Thymus (tissue), 11 donors: Measurements from ENCODE around the gene HSD17B12. TPM values are rescaled to one million over a fixed set of nuclear protein-coding genes. Genes with fewer than 3 reads are reported as not detected.

Experiments used
- DNase-seq, 9 donors: peaks; one replicate each; pipeline ENCODE4 v3.0.0-alpha.2; 2013; ENCODE audit warnings: low spot score in 9 of 9, low read depth in 6 of 9, missing footprints in 1 of 9
- H3K27ac ChIP-seq, 2 donors: one replicate each; pipeline ENCODE4 v1.5.1; 2013; ENCODE audit warnings: control low read depth in 1 of 2, low read depth in 1 of 2, low read length in 1 of 2, mild to moderate bottlenecking in 1 of 2, moderate library complexity in 1 of 2
- H3K27me3 ChIP-seq, 2 donors: one replicate each; pipeline ENCODE4 v1.5.1; 2013; ENCODE audit warnings: low read length in 1 of 2; ENCODE audit not compliant: control insufficient read depth in 2 of 2, insufficient read depth in 1 of 2
- H3K36me3 ChIP-seq, 2 donors: one replicate each; pipeline ENCODE4 v1.5.1; 2013; ENCODE audit warnings: low read length in 1 of 2, mild to moderate bottlenecking in 1 of 2, moderate library complexity in 1 of 2; ENCODE audit not compliant: control insufficient read depth in 2 of 2, insufficient read depth in 2 of 2
- H3K4me1 ChIP-seq, 2 donors: one replicate each; pipeline ENCODE4 v1.5.1; 2013; ENCODE audit warnings: low read length in 2 of 2; ENCODE audit not compliant: control insufficient read depth in 2 of 2, insufficient read depth in 2 of 2
- H3K4me3 ChIP-seq, 2 donors: one replicate each; pipeline ENCODE4 v1.5.1; 2013; ENCODE audit warnings: low read length in 2 of 2, control low read depth in 1 of 2, mild to moderate bottlenecking in 1 of 2
- H3K9me3 ChIP-seq, 2 donors: one replicate each; pipeline ENCODE4 v1.5.1; 2013; ENCODE audit warnings: low read length in 1 of 2, mild to moderate bottlenecking in 1 of 2; ENCODE audit not compliant: control insufficient read depth in 2 of 2, insufficient read depth in 1 of 2
- WGBS: extraction: QIAGEN DNeasy Blood & Tissue Kit; methylation state at CpG from one replicate; pipeline ENCODE4 v1.1.7; 2013; 5-methylcytosine and 5-hydroxymethylcytosine counted together
- polyA plus RNA-seq: library from polyadenylated mRNA; stranded (reverse); fragments of 200-250 nt; gene quantifications from one replicate; pipeline ENCODE4 v1.2.3, GENCODE V29; 2013
- total RNA-seq: library from RNA; stranded (reverse); fragments of 120-200 nt; gene quantifications from one replicate; pipeline ENCODE4 v1.2.4, GENCODE V29; 2013
- donor health status: healthy.

HSD17B12 gene
- total and polyA plus RNA-seq, 2 donors: 18.8 to 32.1 TPM

DNA sequence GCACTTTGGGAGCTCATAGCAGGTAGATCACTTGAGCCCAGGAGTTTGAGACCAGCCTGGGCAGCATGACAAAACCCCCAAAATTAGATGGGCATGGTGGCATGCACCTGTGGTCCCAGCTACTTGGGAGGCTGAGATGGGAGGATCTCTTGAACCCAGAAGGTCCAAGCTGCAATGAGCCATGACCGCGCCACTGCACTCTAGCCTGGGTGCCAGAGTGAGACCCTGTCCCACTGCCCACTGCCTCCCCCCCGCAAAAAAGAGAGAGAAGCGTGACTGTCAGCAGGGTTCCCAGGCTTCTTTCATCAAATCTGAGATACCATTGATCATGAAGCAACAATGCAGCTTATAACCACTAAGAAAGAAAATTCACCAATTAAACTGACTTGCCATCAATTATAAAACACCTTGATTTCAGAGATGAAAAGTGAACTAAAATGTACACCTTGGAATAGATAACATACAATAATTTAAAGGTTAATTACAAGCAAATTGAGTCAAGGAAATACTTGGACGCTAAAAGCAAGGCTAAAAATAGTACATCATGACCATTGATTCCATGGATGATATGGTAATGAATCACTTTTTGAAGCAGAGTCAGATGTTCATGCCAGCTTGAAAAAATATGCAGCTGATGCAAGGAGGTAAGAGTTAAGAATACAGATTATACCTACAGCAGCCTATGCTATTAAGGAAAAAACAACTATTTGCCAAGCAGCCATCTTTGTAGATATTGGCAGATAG, 109.3 kb downstream of the HSD17B12 start:
- H3K4me3 ChIP-seq: no peak overlapping the region
- no peaks in the 10 kb centered on the region for H3K36me3 ChIP-seq
- H3K4me1 ChIP-seq: peaks cover 0 to 3% of the 10 kb centered on the region in 2 donors
- no peaks in the 10 kb centered on the region for H3K9me3 ChIP-seq
- DNase-seq: no peak
- 95% methylated on average over 5 of the region's 5 CpGs for WGBS
- H3K27me3 ChIP-seq: no peaks in the 10 kb centered on the region
- no peak overlapping the region for H3K27ac ChIP-seq

DNA sequence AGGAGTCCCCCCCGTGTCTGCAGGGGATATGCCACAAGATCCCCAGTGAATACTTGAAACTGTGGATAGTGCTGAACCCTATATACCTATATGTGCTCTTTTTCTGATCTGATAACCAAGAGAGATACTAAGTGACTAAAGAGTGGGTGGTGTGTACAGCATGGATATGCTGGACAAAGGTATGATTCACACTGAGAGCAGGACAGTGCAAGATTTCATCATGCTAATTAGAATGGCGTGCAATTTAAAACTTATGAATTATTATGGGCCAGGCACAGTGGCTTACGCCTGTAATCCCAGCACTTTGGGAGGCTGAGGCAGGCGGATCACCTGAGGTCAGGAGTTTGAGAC, 109.9 kb downstream of the HSD17B12 start:
- Histone ChIP-seq H3K9me3 (no peaks in the 10 kb centered on the region), H3K27ac (no peak overlapping the region), H3K4me3 (no peak overlapping the region), H3K36me3 (no peaks in the 10 kb centered on the region), H3K4me1 (peaks cover 0 to 3% of the 10 kb centered on the region in 2 donors), H3K27me3 (no peaks in the 10 kb centered on the region)
- WGBS: 97% methylated on average over 4 of the region's 4 CpGs
- no peak for DNase-seq

DNA sequence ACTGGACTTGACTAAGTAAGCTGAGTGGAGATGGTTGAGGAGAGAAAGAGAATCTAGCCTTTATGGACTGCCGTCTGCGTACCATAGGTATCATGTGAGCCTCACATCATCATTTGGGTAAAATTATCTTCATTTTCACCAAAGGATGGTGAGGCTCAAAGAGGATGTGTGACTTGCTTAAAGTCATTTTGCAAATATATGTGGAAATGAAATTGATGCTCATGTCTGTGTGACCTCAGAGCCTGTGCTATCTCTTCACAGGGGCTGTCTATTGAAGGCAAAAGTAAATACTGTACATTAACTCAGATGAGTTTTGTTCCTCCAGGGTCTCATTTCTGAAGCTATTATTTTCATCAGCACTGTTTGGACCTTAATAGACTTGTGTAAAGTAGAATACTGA, 116.8 kb downstream of the HSD17B12 start:
- Histone ChIP-seq H3K27me3 (no peaks in the 10 kb centered on the region), H3K27ac (no peak overlapping the region), H3K4me1 (no peaks in the 10 kb centered on the region), H3K4me3 (no peak overlapping the region), H3K36me3 (no peaks in the 10 kb centered on the region), H3K9me3 (no peaks in the 10 kb centered on the region)
- no peak for DNase-seq
- 97% methylated on average over 2 of the region's 2 CpGs for WGBS

DNA sequence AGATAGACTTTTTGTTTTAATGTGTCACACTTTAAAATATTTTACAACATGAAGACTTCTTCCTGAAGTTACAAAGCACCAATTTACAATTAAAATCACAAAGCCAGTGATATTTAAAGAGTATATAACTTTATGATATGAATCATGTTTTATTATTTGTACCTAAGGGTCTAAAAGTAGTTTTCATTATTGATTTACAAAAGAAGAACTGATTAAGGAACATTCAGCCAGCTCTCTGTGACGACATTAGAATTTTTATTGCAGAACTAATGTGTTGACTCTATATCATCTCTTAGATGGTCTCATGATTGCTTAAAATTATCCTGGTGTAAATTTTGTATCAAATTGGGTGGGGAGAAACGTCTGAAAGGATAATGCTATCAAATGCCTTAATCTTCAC, 117.3 kb downstream of the HSD17B12 start:
- no peak overlapping the region for H3K4me3 ChIP-seq
- no peak overlapping the region for H3K27ac ChIP-seq
- H3K4me1 ChIP-seq: no peaks in the 10 kb centered on the region
- no peaks in the 10 kb centered on the region for H3K9me3 ChIP-seq
- DNase-seq: no peak
- H3K36me3 ChIP-seq: no peaks in the 10 kb centered on the region
- WGBS: 98% methylated on average over 2 of the region's 2 CpGs
- no peaks in the 10 kb centered on the region for H3K27me3 ChIP-seq

DNA sequence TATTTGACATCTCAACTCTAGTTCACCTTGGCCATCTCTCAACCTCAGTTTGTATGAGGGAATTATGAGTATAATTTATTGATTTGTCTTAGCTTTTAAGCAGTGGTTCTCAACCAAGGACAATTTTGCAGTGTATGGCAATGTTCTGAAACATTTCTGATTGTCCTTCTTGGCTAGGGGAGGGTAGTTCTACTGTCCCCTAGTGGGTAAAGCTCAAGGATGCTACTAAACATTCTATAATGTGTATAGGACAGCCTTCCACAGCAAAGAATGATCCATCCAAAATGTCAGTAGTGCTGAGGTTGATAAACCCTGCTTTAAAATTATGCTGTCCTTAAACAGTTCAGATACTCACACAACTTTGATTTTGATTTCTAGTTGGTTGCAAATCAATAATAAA, 122.0 kb downstream of the HSD17B12 start:
- no peaks in the 10 kb centered on the region for H3K9me3 ChIP-seq
- H3K27ac ChIP-seq: no peak overlapping the region
- no peaks in the 10 kb centered on the region for H3K4me1 ChIP-seq
- H3K27me3 ChIP-seq: no peaks in the 10 kb centered on the region
- H3K4me3 ChIP-seq: no peak overlapping the region
- H3K36me3 ChIP-seq: peaks cover 0 to 5% of the 10 kb centered on the region in 2 donors
- no peak for DNase-seq

DNA sequence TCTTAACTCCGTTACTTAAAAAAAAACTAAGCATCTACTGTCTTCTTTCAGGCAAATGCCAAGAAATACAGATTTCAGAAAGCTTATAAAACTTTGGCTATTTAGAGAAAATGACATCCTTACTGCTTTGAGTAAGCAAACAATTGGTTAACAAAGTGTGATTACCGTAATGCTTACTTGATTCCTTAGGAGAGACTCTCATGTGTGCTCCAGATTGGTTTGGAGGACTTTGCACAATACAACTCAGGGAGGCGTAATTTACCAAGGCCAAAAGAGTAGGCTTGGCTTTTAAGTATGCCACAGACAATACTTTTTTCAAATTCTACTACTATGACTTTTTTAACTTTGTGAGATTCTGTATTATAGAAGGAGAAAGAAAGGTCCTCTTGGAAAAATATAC, 123.2 kb downstream of the HSD17B12 start:
- WGBS: 83% methylated on average over 3 of the region's 3 CpGs
- DNase-seq: no peak
- no peaks in the 10 kb centered on the region for H3K27me3 ChIP-seq
- H3K4me1 ChIP-seq: no peaks in the 10 kb centered on the region
- H3K9me3 ChIP-seq: no peaks in the 10 kb centered on the region
- H3K27ac ChIP-seq: no peak overlapping the region
- H3K4me3 ChIP-seq: no peak overlapping the region
- H3K36me3 ChIP-seq: peaks cover 0 to 5% of the 10 kb centered on the region in 2 donors

DNA sequence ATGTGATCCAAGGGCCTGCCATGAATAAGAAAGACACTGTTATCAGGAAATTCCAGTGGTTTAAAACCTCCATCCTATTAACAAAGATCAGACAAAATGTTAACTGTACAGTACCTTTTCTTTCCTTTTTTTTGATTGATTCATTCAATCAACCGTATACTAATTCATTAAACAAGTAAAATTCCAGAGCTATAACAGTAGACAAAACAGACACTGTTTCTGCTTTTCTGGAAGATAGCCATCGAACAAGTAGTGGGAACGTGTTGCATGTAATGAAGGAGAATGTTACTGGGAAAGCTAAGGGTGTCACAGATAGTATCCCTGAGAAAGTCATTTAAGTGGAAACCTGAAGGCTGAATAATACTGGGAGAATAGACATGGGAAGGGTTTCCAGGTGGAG, 126.4 kb downstream of the HSD17B12 start:
- Histone ChIP-seq H3K27me3 (no peaks in the 10 kb centered on the region), H3K4me1 (no peaks in the 10 kb centered on the region), H3K9me3 (no peaks in the 10 kb centered on the region), H3K27ac (no peak overlapping the region), H3K4me3 (no peak overlapping the region), H3K36me3 (peaks cover 0 to 5% of the 10 kb centered on the region in 2 donors)
- over 99% methylated on average over 3 of the region's 3 CpGs for WGBS
- DNase-seq: no peak

DNA sequence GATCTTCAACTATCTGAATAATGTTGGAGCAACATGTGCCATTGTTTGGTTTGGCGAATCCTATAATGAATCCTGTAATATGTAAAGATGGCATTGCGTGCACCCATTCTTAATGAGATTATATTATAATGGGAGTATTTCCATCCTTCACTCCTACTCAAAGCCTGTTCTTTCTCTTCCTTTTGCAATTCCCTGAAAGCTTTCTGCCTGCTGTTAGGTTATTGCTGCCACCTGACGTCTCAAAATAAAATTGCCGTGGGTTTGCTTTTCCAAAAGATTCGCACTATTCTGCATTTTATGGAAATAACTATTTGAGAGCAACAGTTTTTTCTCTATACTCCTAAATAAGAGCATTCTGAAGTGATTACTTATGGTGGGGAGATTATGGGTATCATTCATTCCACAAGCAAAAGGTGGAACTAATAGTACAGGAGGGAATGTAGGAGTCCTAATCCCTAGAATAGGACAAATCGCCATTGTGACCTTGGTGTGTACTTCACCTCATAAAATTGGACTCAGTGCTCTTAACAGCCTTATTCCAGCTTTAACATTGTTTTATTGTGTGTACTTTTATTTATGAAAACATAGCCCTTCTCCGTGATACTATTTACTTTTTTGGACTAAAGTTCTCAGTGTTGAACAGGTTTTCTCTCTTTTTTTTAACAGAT, 130.5 kb downstream of the HSD17B12 start:
- H3K27me3 ChIP-seq: no peaks in the 10 kb centered on the region
- 98% methylated on average over 7 of the region's 7 CpGs for WGBS
- peaks cover 0 to under 1% of the 10 kb centered on the region in 2 donors for H3K36me3 ChIP-seq
- no peak for DNase-seq
- H3K4me1 ChIP-seq: no peaks in the 10 kb centered on the region
- no peak overlapping the region for H3K27ac ChIP-seq
- H3K4me3 ChIP-seq: no peak overlapping the region
- H3K9me3 ChIP-seq: no peaks in the 10 kb centered on the region

DNA sequence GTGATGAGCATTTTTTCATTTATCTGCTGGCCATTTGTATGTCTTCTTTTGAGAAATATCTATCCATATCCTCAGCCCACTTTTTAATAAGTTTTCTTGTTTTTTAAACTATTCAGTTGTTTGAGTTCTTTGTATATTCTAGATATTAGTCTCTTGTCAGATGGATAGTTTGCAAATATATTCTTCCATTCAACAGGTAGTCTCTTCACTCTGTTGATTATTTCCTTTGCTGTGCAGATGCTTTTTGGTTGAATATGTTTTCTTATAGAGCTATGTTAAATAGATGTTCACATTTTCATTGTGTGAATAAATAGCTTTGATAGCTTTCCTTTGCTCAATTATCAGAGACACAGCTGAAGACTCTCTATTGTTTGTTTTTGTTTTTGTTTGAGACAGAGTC, 131.9 kb downstream of the HSD17B12 start:
- DNase-seq: no peak
- Histone ChIP-seq H3K9me3 (no peaks in the 10 kb centered on the region), H3K4me1 (no peaks in the 10 kb centered on the region), H3K27ac (no peak overlapping the region), H3K4me3 (no peak overlapping the region), H3K36me3 (no peaks in the 10 kb centered on the region), H3K27me3 (no peaks in the 10 kb centered on the region)
